Raji (cell line): ENCODE measurements around the gene KIAA0753.

Source experiments
- POLR2A ChIP-seq: IDR thresholded peaks from 2 replicates; pipeline ENCODE4 v1.6.1; 2011; ENCODE audit warnings: low read depth, low read length, control low read depth; ENCODE audit not compliant: insufficient read depth

KIAA0753 gene

DNA sequence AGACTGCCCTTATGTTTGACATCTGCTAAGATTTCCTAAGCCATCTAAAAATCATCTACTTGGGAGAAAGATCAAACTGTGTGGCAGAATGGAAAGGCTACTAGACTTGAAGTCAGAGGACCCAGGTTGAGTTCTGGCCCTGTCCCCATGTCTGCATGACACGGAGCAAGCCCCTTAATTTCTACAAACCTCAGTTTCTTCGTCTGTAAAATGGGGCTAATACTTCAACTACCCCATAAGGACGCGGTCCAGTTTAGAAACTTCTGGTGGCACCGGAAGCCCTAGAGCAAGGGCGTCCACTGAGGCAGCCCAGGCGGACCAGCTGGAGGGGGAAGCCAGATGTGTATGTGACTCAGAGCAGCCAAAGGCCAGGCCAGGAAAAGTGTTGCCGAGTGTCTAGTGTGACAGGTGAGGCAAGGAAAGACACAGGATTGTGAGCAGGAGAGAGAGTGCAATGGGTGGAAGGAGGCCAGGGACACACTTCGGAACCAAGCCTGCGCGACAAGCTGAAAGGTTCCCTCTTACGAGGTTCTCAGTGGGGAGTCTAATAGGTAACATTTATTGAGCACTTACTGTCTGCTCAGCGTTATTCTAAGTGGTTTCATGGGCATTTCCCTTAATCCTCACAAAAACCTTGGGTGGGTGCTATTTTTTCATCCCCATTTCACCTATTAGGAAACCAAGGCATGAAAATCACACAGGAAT is 66.4 kb downstream of the KIAA0753 start:
- no peak for TF ChIP-seq POLR2A

DNA sequence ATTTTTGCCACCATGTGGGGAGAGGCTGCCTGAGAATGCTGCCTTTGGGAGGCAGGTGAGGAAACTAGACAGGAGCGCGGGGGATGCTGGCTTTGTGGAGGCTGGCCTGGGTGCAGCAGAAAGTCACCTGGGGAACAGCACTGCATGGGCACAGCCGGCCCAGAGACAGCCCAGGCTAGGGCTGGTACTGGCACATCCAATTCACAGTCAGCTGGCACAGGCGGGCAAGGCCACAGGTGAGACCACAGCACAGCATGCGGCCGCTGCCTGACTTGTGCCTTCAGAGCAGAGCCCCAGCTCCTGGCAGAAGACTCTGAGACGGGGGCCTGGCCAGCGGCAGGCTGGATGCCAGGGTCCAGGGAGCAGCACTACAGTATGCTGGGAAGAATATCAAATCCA is 67.5 kb downstream of the KIAA0753 start:
- TF ChIP-seq POLR2A = no peak

DNA sequence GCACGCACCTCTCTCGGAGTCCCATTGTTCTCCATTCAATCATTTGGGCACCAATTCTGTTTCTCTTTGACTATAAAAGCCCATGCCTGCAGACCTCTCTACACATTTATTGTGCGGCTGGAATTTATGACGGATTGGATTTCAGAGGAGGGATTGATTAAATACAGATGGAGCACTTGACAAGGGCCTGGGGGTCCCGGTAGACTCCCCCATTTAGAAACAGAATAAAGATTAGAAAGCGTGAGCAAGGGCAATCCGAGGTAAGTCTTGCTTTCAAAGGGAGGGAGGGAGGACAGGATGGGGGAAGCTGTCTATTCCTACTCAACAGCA is 69.1 kb downstream of the KIAA0753 start:
- no peak for TF ChIP-seq POLR2A

DNA sequence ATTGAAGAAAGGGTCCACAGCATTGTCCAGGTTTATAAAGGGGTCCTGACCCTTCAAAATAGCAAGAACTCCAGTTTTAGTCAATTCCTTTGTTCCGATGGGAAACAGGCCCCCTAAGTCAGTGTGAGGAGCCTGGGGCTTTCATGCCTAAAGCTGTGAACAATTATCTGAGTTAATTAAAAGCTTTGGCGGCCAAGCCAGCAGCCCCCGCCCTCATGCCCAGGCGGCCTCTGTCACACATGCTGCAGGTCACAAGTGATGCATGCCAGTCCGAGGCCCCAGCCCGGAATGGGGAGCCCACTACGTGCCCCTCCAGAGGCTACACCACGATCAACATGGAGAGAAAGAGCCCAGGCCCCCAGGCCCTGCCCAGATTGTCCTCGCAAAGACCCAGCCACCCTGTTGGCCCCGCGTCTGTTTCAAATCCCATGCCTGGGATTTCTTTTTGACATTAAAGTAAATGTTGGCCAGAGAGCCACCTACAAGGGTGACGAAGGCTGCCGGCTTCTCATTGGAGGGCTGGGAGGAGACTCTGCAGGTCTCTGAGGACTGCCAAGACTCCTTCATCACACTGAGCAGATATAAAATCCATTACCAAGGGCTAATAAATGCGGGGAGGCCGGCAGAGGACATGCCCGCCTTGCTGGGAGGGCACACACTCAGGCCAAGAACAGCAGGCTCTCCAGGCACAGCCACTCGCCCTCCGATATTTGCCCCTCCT is 69.6 kb downstream of the KIAA0753 start:
- TF ChIP-seq POLR2A = no peak

DNA sequence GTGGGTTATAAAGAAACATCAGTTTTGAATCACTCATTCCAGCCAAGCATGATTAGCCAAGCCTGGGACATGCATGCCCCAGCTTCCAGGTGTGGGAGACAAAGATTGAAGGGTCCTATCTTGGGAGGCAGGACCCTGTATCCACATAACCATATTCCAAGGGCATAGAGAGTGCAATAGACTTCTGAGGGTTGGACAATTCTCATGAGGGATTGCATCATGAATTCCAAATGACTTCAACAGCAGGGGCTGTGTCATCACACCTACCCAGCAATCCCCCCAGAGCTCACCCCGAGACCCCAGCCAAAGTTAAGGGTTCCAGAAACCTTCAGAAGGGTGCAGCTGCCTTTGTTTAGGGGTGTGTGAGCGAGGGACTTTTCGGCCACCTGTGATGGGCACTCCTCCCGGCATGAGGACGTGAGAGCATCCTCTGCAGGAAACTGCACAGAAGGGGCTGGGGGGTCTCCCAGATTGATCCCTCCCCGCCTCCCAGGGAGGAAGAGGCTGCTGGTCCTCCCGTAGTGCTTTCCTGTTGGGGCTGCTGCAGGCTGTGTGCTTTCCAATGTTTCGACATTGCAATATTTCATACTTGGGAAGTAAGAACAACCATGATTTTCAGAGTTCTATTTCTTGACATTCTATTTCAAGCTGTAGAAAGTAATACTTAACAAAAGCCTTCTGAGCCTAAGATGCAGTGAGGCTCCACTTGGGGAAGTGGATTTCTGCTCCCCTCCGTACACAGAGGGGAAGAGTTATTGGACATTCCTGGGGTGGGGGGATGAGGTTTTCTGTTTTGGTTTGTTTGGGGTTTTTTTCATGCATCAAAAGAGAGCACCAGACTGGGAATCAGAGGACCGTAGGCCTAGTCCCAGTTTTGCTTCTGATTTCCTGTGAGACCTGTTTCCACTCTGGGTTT is 70.9 kb downstream of the KIAA0753 start:
- TF ChIP-seq POLR2A = no peak

DNA sequence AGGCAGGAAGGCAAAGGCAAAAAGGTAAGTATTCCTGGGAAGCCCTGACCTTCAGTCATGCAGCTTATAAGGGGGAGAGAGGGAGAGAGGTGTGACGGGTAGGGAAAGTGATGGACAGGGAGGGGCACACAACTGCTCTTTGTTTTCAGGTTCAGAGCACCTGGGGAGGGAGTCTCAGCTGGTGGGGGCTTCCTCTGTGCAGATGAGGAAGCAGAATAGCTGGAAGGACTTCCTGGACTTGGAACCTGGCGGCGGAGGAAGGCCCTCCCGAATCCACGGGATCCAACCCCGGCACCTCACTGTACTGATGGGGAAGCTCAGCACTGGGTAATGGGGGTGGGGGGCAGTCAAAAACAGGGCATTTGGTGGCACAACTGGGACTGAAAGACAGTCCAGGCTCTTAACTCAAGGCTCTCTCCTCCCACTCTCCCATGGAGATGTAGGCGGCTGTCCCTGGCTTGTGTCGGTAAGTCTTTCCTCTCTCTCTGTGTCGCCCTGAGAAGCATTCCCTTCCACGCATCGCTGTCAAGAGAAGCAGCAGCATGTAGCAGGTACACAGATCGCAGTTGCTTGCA is 72.2 kb downstream of the KIAA0753 start:
- no peak for TF ChIP-seq POLR2A

DNA sequence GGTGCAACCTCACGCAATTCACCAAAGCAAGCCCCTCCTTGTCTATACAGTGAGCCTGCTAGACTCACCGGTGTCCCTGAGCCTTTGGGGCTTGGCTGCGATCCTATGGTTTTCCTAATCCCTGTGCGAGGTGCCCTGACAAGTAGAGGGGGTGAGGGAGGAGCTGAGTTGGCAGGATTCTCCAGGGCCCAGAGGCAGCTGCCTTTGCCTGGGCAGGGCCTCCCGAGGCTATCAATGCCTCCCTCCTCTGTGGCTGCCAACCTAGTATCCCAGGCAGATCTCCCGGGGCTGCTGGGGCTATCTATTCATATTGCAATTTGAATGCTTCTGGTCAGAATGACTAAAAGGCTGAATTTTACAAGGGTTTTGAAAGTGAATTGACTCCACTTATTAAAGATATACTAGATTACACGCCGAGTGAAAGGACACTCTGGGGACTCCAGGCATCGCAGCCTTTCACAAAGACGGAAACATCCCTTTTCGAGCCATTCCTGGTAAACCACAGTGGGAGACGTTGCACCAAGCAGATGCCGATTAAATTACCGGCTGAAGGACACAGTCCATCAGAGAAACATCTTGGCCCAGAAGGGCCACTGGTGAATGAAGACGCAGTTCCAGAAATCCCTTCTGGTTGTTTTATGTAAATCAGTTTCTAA is 72.9 kb downstream of the KIAA0753 start:
- no peak for TF ChIP-seq POLR2A

DNA sequence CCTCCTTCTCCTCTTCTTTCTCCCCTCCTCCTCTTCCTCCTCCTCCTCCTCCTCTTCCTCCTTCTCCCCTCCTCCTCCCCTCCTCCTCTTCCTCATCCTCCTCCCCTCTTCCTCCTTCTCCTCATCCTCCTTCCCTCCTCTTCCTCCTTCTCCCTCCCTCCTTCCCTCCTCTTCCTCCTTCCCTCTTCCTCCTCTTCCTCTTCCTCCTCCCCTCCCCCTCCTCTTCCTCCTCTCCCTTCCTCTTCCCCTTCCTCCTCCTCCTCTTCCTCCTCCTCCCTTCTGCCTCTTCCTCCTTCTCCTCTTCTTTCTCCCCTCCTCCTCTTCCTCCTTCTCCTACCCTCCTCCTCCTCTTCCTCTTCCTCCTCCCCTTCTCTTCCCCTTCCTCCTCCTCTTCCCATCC is 79.1 kb downstream of the KIAA0753 start:
- TF ChIP-seq POLR2A = no peak

DNA sequence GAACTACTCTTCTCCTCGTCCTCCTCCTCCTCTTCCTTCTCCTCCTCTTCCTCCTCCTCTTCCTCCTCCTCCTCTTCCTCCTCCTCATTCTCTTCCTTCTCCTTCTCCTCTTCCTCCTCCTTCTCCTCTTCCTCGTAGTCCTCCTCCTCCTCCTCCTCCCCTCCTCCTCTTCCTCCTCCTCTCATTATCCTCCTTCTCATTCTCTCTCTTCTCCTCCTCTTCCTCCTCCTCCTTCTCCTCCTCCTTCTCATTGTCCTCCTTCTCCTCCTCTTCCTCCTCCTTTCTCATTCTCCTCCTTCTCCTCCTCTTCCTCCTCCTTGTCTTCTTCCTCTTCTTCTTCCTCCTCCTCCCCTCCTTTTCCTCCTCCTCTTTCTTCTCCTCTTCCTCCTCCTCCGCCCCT is 80.0 kb downstream of the KIAA0753 start:
- TF ChIP-seq POLR2A = no peak

DNA sequence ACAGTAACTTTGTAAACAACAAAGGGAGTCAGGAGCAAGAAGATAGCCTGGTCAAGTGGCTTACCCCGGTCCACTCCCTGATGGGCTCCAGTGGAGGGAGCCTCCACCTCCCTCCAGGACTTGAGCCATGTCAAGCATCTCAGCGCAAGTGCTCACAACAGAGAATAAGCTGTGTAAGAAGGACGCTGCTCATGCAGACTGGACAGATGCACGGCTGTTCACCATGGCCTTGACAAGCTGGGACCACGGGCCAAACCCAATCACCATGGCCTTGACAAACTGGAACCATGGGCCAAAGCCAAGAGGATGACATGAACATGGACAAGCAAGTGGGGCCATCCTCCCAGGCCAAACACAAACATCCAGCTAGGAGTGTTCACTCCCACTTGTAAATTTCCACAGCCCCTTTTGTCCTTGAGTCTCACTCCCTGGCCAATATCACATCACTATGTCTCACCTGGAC is 80.7 kb downstream of the KIAA0753 start:
- no peak for TF ChIP-seq POLR2A

DNA sequence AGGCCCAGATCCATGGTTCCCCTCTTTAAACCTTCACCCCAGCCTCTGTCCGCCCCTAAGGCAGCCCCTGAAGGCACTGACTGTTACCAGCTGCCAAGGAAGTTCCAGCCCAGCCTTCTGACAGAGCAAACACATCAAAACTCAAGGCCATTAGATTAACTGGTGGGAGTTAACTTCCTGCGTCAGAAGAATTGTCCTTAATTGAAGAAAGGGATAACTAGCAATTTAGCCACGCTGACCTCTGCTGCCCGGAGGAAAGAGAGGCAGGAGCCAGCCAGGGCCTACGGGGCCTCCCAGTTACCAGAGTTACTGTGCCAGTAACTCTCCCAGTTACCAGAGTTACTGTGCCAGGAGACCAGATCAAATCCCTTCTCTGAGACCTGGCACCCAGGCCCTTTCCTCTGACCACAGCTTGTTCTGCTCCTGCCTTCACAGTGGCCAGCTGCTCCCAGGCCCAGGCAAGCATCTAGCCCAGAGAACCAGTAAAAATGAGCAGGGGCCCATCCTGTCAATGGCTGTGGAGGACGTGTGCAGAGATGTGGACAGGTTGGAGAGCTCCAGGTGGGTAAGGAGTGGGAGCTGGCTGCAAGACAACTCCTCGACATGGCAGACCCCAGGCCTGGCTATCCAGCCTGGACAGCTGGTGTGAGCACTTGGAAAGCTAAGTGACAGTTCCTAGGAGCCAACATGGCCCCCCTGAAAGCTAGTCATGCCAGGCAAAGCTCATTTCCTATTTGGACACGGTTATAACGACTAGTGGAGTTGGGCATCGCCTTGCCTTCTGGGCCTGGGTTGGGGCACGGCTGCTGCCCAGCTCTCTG is 81.4 kb downstream of the KIAA0753 start:
- TF ChIP-seq POLR2A = no peak

DNA sequence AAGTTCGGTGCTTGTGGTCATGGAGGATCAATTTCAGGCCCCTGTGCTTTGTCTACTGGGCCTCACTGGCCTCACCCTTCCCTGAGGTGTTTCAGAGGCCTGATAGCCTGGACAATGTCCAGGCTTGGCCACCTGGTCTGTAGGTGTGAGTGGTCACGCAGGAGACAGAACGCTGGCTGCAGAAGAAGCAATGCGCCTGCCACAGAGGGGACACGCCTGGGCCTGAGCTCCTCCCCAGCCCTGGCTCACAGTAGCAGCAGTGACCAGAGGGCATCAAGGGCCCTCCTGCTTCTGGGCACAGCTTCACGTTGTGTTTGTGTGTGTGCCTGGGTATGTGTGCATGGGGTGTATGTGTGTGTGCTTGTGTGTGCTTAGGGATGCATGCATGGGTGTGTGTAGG is 82.2 kb downstream of the KIAA0753 start:
- TF ChIP-seq POLR2A = no peak

DNA sequence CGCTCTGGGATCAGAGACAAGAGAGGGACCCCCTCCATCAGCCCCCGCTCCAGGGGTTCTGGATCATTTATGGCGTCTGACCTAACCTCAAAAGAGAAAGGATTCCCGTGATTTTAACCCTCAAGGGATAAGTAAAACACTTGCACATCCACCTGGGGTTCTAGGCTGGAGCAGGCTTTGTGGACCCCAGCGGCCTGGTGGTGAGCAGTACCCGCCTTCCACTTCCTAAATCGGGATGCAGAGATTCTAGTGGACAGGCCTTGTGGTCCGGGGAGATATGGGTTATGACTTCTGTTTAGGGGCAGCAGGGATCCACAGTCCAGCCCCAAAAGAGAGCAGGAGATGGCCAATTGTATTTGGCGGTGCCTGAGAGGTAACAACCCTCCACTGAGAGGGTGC is 83.5 kb downstream of the KIAA0753 start:
- no peak for TF ChIP-seq POLR2A
